ENCODE measurements around the gene AOPEP.

The AOPEP gene

DNA sequence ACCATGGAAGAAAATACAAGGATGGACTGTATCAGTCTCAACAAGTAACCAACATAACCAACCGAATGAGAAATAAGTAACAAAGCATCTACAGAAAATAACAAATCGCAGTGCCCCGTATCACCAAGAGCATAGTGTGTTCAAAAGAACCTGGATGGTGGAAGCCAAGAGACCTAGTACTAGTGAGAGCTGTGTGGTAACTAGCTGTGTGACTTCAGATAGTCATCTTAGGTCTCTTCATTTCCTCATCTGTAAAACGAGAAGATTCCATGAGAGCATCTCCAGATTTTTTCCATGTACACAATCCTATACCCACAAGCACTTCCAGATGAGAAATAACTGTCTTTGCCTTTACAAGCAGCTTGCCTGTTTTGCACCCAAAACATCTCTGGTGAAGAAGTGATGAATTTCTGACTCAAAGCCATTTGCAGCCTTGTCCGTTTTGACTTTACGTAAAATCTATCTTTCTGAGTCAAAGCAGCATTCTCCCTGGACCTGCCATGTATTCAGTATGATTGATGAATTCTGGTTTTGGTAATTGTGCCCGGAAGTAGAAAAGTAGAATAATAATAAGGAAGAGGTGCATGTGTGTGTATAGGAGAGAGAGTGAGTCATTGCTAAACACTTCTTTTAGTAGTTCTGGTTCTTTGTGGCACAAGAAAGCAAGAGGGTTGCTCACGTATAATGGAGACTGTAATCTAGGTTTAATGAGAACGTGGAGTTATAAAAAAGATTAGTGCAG is 41.0 kb downstream of the AOPEP start:
- DNase-seq = no peak

DNA sequence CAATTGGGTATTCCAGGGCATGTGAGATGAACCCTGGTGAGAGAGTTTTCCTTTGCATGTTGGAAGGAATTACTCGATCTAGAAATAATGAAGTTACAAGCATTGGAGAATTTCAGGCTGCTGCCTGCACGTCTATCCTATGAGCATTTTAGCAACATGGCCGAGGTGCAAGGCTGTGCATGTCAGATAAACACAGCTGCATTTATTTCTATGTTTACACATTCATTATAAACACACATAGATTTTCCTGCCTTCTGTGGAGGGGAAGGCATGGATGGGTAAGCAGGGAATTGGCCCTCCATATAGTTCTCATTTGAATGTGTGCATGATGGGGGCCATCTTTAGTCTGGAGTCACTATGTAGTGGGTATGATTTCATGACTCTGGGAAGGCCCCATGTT is 42.3 kb downstream of the AOPEP start:
- no peak for DNase-seq

DNA sequence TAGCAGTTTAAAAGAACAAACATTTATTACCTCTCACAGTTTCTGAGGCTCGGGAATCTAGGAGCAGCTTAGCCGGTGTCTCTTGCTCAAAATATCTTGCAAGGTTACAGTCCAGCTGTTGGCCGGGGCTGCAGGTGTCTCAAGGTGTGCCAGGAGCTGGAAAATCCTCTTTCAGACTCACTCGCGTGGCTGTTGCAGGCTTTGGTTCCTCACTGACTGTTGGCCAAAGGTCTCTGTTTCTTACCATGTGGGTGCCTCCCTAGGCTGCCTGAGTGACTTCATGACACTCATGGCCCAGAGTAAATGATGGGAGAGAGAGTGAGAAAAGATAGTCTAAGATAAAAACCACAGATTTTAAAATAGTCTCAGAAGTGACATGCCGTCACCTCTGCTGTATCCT is 43.8 kb downstream of the AOPEP start:
- no peak for DNase-seq

DNA sequence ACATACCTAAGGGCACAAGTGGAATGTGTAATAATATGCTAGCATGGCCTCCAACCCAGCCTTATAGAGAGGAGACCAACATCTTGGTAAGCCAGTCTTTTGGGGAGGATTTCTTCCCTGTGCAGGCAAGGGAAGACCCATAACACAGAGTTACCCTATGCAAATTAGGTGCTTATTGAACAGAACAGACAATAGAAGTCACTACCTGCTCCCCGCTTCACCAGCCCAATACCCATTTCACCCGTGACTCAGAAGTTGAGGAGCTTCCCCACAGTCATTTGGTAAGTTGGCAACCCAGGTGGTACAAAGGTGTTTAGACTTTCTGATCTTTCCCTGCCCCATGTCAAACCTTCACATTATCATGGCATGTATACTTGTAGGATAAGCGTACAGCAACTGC is 44.6 kb downstream of the AOPEP start:
- DNase-seq = no peak

DNA sequence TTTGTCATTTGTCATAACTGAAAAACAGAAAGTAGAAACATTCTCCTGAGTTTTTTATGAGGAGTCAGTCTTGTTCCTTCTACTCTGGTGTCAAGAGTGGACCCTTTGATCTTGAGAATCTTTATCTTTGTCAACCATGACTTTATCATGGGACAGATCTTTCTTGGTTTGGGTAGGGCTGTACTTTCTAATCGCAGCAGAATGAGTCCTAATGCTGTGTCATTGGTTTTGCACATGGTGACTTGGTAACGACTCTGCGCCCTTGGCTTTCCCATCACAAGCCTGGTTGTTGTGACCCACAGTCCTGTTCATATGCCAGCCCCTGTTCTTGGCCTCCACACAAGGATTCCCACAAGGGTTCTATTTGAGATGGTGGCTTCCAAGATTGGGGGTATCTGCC is 45.6 kb downstream of the AOPEP start:
- DNase-seq = no peak

DNA sequence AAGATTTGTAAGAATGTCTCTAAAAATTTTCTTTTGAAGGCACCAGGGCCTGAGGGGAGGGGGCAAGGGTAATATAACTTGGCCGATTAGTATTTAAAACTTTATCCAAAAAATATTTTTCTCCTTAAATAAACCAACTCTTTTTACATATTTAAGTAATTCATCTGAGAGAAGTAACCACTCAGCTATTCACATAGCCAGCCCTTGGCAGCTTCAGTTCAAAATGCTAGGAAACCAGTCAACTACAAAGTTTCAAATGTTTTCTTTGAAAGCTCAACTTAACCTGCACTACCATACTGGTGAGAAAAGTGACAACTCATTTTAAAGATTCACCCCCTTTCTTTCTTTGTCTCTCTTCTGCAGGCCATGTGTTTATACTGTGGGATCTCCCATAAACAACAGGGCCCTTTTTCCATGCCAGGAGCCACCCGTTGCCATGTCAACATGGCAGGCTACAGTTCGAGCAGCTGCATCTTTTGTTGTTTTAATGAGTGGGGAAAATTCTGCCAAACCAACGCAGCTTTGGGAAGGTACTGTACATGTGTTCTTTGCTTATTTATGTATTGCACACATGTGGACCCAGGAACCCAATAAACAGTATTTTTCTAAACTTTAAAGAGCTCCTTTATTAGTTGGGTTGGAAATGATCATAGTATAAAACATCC is 46.3 kb downstream of the AOPEP start:
- DNase-seq = no peak

DNA sequence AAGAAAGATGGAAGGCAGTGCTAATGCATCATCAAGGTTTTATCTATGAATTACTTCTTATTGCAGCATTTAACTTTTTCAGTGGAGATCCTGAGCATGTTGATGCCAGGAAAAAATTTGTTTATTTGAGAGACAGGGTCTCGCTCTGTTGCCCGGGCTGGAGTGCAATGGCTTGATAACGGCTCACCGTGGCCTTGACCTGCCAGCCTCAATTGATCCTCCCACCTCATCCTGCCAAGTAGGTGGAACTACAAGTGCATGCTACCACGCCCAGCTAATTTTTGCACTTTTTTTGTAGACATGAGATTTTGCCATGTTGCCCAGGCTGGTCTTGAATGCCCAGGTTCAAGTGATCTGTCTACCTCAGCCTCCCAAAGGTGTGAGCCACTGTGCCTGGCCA is 47.2 kb downstream of the AOPEP start:
- DNase-seq = no peak

DNA sequence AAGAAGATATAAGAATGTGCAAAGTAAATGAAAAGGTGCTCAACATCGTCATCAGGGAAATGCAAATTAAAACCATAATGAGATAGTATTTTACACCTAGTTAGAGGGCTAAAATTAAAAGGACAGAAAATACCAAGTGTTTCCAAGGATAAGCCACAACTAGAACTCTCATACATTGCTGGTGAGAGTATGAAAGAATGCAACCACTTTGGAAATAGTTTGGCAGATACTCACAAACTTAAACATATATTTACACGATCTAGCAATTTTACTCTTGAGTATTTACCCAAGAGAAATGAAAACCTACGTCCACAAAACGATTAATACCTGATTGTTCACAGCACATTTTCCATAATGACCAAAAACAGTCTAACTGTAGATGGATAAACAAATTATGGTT is 51.5 kb downstream of the AOPEP start:
- DNase-seq = no peak

DNA sequence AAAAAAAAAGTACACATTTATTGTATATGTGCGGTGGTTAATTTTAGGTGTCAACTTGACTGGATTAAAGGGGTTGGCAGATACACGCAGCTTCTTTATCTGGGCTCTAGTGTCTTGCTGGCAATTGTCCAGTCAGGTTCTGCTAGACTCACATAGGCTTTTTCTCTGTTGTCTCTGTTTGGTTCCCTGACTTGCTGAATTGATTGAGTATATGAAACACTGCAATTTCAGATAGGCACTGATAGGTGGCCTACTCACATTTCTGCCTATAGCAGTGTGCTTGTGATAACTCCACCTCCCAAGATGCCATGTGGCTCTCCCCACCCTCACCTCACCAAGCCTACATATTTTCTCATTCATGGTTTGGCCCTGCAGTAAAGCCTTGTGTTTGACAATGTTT is 52.5 kb downstream of the AOPEP start:
- no peak for DNase-seq

DNA sequence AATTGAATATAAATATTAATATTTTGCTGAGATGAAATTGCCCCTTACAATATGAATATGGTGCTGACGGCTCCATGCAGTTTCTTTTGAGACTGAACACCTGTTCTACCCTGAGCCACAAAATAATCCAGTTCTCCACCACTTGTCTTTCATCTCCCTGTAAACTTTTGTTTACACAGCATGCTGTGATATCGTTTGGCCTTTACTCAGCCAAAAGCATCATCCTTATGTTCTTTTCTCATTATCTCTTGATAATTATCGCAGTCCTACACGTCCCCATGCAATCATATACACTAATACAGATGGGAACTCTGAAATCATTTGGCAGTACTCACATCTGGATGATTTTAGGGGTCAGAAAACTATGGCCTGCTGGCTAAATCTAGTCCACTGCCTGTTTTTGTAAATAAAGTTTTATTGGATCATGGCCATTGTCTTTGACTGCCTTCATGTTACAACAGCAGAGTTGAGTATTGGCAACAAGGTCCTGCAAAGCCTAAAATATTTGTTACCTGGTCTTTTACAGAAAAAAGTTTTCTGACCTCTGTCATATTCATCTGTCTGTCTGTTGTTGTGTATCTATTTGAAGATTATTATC is 53.3 kb downstream of the AOPEP start:
- DNase-seq = no peak

DNA sequence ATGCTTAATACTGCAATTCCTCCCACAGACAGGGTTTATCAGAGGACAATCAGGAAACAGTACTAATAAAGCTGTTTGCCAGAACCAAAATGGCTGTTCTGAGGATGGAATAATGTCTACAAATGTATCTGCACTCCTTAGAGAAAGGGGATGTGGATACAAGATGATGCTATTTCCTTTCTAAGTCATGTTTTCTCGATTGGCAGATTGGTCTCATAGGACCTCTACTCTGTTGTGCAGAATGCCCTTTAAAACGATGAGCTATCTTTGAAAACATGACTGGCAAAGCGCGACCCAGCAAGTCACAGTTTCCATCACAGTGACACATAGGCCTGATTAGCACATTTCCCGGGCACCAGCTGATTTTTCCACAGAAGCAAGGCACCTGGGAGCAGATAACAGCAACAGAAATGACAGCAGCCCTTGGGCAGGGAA is 54.0 kb downstream of the AOPEP start:
- no peak for DNase-seq

DNA sequence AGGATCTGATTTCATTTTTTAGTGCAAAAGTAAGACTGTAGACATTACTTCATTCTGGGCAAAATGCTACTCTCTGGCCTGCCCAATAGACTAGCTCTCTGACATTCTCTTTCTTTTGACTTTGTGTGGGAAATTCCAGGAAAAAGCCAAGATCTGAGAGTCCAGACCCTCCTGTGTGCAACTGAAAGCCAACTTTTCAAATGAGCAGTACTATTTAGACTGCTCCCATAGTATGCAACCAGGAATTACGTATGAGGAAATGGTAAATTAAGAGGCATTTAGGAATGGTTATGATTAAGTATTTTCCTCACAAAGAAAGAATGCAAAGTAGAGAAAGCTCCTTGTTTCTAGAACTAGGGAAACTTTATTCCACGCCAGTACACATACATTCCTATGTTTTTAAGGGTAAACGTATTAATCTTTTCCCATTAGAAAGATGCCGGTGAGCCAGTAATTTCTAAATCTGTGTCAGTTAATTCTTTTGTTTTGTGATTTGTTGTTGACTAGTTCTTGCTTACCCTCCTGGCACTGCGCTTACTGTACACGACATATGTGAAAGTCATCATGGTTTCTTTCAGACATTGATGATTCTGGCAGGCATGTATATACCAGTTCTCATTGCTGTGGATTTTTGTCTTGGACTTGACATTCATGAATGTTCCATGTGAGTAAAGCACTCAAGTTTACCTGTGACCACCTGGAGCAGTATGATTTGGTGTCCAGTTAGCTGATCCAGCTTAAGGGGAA is 56.0 kb downstream of the AOPEP start:
- DNase-seq = no peak

DNA sequence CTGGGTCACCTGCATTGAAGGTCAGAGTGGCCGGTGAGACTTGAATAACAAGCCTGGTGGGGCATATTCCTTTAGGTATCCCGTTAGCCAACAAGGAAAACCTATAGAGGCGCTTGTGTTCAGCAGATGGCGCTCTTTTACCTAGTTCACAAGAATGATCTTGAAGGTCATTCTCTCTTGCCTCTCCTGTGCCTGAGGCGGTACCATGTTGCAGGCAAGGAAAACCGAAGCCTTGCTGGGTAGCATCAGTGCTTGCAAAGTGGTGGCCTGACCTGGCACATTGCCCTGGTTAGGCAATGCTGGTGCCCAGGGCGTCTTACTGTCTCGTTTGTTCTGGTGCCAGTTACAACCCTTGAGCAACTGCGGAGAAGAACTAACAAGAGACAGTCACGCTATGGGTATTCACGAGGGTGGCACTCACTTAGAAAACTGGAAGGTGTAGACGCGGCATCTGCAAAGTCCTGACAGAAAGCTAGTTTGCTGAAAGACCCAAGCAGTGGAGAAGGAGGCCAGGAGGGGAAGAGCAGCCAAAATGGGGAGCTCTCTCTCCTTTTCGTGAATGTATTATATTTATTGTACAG is 56.7 kb downstream of the AOPEP start:
- peak; percentile 45 for DNase-seq

DNA sequence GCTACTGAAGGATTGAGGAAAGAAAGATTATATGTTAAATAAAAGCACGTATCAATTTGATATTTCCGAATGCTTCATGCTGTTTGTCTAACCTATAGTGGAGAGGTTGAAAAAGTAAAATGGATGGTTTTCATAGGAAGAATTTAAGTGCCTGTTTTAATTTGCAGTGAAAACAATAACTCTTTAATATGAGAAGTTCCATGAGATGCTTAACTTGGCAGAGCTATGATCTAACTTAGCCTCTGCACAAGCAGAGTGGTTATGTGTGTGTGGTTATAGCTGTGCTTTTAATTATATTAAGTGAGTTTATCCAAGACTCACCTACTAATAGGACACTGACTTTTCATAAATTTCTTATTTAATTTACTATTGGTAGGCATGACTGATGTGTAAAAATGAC is 57.4 kb downstream of the AOPEP start:
- DNase-seq = no peak

DNA sequence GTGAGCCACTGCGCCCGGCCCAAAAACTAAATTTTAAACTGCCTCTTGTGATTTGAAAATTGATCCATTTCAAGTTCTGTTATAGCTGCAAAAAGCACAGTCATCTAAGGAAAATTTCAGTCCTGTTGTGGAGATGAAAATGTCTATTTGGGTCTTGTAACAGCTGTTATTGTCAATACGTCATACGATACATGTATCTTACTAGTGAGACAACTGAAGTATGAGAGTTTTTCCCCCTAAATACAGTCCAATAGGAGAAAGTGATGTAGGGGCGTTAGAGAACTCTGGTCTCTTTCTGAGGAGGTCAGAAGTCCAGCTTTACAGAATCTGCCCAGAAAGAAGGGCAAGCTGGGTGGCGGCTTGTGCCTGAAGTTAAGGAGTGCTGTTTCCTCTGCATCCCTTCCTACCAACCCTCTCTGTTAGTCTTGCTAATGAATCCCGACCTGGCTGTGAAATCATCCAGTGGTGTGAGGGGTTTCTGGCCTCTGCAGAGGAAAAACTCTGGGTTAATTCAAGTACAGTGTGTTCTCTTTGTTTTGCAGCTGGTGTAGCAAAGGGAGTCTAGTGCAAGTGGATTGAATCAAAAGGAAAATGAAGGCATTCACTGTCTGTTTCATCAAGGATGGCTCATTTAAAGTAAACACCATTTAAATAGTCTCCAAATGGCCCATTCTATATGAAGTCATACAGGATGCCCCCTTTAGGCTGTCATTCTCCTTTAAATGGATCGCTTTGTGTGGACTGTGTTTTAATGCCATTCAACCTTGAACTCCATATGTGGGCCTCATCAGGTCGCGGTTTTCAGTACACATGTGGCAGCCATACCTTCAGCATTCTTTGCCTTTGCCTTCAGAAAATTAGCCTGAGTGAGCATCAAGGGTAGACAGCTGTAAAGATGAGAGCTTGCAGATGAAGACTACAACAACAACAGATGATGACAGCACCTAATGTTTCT is 59.0 kb downstream of the AOPEP start:
- DNase-seq = no peak

DNA sequence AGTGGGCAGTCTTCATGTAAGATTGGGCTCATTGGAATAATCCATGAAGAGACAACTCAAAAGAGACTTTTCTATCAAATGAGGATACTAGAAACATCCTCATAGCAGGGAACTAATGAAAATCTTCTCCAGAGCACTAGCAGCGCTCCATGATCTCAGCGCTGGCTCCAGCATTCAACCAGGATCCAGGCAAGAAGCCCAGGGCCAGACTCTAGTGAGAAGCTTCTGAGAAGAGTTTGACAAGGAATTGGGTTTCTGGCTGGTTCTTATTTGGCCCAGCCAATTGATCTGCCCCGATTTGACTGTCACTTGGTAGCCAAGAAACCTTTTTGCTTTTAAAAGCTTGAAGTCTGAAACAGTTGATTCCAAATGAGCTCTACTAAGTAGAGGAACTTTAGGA is 60.1 kb downstream of the AOPEP start:
- no peak for DNase-seq

DNA sequence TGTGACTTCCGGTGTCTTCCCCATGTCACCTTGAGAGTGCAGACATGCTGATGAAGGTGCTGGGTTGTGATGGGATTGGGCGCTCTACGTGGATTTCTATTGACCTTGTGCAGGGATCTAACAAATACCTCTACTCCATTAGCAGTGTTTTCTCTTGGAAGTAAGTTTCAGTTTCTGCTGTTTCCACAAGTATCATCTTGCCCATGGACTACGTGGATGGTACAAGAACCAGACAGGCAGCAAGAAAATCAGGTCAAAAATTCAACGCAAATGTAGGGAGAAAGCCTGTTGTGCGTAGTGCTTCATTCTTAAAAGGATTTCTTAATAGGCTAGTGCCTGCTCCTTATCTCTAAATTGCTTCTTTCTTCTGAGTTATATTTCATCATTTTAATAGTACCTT is 60.8 kb downstream of the AOPEP start:
- DNase-seq = no peak

DNA sequence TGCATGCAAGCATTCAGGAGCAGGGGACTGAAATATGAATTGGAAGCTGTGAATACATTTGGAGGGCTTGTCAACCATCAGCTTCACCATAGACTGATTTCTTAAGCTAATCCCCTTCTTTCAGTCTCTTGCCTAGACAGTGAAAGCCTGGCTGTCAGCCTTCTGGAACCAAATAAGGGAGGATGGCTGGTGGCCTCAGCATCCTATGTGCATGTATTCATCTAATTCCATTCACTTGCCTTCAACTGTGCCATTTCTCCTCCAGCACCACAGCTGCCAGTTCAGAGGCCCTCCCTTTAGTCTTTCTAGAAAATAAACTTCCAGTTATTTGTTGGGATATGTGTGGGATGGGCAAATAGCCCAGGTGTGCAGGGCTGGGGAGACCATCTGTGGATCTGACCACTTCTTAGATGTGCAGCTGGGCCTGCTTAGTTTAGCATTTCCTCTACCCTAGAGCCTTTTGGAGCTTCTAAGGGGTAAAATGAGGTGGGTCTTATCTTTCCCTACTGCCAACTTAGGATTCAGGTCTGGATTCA is 62.1 kb downstream of the AOPEP start:
- no peak for DNase-seq

DNA sequence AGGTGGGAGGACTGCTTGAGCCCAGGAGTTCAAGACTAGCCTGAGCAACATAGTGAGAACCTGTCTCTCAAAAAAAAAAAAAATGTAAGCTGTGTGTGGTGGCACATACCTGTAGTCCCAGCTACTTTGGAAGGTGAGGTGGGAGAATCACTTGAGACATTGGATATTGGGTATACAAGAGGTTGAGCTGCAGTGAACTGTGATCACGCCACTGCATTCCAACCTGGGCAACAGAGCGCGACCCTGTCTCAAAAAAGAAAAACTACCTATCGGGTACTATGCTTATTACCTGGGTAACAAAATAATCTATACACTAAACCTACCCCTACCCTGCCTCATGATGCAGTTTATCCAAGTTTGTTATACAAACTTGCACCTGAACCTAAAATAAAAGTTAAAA is 64.9 kb downstream of the AOPEP start:
- no peak for DNase-seq

DNA sequence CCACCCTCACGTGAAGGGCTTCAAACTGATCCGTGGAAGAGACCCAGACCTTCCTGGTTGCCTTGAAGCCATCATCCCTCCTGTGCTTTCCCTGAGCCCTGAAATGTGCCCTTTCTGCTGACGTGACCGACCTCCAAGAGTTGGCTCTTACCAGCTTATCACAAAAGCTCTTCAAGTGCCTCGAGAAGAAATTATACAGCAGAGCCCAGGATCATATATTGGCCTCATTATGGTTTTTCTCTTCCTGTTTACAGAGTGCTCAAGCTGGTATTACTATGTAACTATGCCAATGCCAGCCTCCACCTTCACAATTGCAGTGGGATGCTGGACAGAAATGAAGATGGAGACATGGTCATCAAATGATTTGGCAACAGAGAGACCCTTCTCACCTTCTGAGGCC is 66.0 kb downstream of the AOPEP start:
- no peak for DNase-seq

DNA sequence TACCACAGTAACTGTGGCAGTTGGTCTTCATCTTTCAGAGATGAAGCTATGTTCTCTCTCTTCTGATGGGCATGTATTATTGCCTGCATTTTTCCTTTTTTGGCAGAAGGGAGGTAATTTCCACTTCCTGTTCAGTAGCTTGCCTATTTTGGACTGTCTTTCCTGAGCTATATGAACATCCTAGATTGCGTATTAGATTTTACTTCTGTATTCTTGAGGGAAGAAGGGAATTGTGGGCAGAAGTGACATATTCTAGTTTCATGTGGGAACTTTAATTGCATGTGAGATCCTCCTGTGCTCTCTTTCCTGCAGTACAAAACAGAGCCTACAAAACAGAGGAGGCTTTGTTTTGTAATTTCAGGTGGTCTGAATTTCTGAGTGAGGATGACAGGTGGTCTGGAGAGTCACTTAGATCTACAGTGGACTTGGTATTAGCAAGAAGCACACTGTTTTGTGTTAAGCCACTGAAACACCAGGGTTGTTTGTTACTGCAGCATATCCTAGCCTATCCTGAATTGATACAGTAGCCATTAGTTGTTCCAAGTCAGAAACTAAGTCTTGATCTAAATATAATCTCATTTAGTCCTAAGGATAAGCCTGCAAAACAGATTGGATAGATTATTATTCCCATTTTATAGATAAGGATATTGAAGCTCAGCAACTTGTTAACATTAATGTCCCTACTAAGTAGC is 68.1 kb downstream of the AOPEP start:
- DNase-seq = no peak

Data from CD4-positive, alpha-beta T cell treated with Interleukin-12 subunit alpha and Interleukin-12 subunit beta, for 1 hour (primary cell).